IMR-90 (cell line): ENCODE data around the gene RALGPS2. TPM values are rescaled to one million over a fixed set of nuclear protein-coding genes. Genes with fewer than 3 reads are reported as not detected.

ENCODE experiments used
- ATAC-seq: fragments of 200-7000 bp; cut with Tn5 transposase; 2 replicates; pipeline ENCODE4 v1.9.1; 2020; ENCODE audit warnings: low read depth, mild to moderate bottlenecking, moderate library complexity
- BruUV-seq: library from RNA; stranded (reverse); fragments of 400-500 nt; replicated peaks from 2 replicates; lab custom pipeline; 2021; lab: Mats Ljungman, UMichigan
- CTCF ChIA-PET: fragments of 300-600 bp; formaldehyde crosslinking; extraction: SDS; loops from one replicate; lab custom pipeline; 2021; ENCODE audit warnings: antibody characterized with exemption; lab: Yijun Ruan, JAX
- POLR2A ChIA-PET: fragments of 300-600 bp; sonication (Branson Sonifier 250); formaldehyde crosslinking; loops from one replicate; lab custom pipeline; 2022; ENCODE audit warnings: antibody characterized with exemption; ENCODE audit not compliant: unreplicated experiment; lab: Charles Lee
- DNase-seq: peaks from one replicate; pipeline ENCODE4 v3.0.0; 2013
- H2AFZ ChIP-seq: replicated peaks from 2 replicates; pipeline ENCODE3; 2013; ENCODE audit warnings: low read length, mild to moderate bottlenecking; ENCODE audit not compliant: poor library complexity
- H2AK5ac ChIP-seq: 2 replicates; pipeline ENCODE4 v1.6.1; 2013; ENCODE audit warnings: low read depth, low read length, inconsistent platforms
- H2AK9ac ChIP-seq: replicated peaks from 2 replicates; pipeline ENCODE3; 2013; ENCODE audit warnings: mild to moderate bottlenecking, low read depth, low read length, moderate library complexity; ENCODE audit not compliant: poor library complexity
- H2BK120ac ChIP-seq: 2 replicates; pipeline ENCODE4 v1.6.1; 2013; ENCODE audit warnings: low read depth, low read length, inconsistent platforms
- H2BK15ac ChIP-seq: 3 replicates; pipeline ENCODE4 v1.6.1; 2013; ENCODE audit warnings: low read depth, low read length, inconsistent platforms
- H2BK20ac ChIP-seq: 2 replicates; pipeline ENCODE4 v1.6.1; 2013; ENCODE audit warnings: low read depth, mild to moderate bottlenecking, inconsistent platforms, low read length, moderate library complexity
- H2BK5ac ChIP-seq: 2 replicates; pipeline ENCODE4 v1.6.1; 2013; ENCODE audit warnings: mild to moderate bottlenecking, low read depth, low read length, inconsistent platforms; ENCODE audit not compliant: poor library complexity, severe bottlenecking
- H3K14ac ChIP-seq: replicated peaks from 2 replicates; pipeline ENCODE4 v1.6.1; 2013; ENCODE audit warnings: low read depth, low read length, inconsistent platforms
- H3K18ac ChIP-seq: 2 replicates; pipeline ENCODE4 v1.6.1; 2013; ENCODE audit warnings: low read depth, low read length, control low read depth
- H3K23ac ChIP-seq: 2 replicates; pipeline ENCODE4 v1.6.1; 2013; ENCODE audit warnings: low read depth, low read length, inconsistent platforms
- H3K27ac ChIP-seq: 2 replicates; pipeline ENCODE4 v1.5.1; 2013; ENCODE audit warnings: mild to moderate bottlenecking, control low read depth, low read length; ENCODE audit not compliant: insufficient read depth
- H3K27me3 ChIP-seq: 2 replicates; pipeline ENCODE4 v1.6.1; 2013; ENCODE audit warnings: low read length; ENCODE audit not compliant: control insufficient read depth, insufficient read depth
- H3K36me3 ChIP-seq: 2 replicates; pipeline ENCODE4 v1.6.1; 2013; ENCODE audit warnings: low read length, mixed read lengths; ENCODE audit not compliant: control insufficient read depth, insufficient read depth
- H3K4ac ChIP-seq: 2 replicates; pipeline ENCODE4 v1.6.1; 2013; ENCODE audit warnings: low read depth, low read length, inconsistent platforms
- H3K4me1 ChIP-seq: 2 replicates; pipeline ENCODE4 v1.6.1; 2013; ENCODE audit warnings: low read length, mixed read lengths; ENCODE audit not compliant: control insufficient read depth, insufficient read depth
- H3K4me2 ChIP-seq: 2 replicates; pipeline ENCODE4 v1.6.1; 2013; ENCODE audit warnings: low read depth, mild to moderate bottlenecking, control low read depth, low read length, moderate library complexity
- H3K4me3 ChIP-seq: 2 replicates; pipeline ENCODE4 v1.5.1; 2013; ENCODE audit warnings: low read depth, mild to moderate bottlenecking, control low read depth, low read length, moderate library complexity; ENCODE audit not compliant: insufficient read depth
- H3K56ac ChIP-seq: 2 replicates; pipeline ENCODE4 v1.6.1; 2013; ENCODE audit warnings: low read length, inconsistent platforms; ENCODE audit not compliant: insufficient read depth; ENCODE audit errors: extremely low read depth
- H3K79me1 ChIP-seq, 2 experiments: 2 replicates each; pipeline ENCODE4 v1.6.1; 2013; ENCODE audit warnings: low read length in 2 of 2, inconsistent platforms in 1 of 2, low read depth in 1 of 2
- H3K9ac ChIP-seq: 2 replicates; pipeline ENCODE4 v1.6.1; 2013; ENCODE audit warnings: low read depth, low read length, control low read depth
- H3K9me1 ChIP-seq: 2 replicates; pipeline ENCODE4 v1.6.1; 2013; ENCODE audit warnings: low read length, inconsistent platforms; ENCODE audit not compliant: insufficient read depth
- H3K9me3 ChIP-seq: 2 replicates; pipeline ENCODE4 v1.6.1; 2013; ENCODE audit warnings: low read length; ENCODE audit not compliant: control insufficient read depth, insufficient read depth
- H4K20me1 ChIP-seq: 2 replicates; pipeline ENCODE4 v1.6.1; 2013; ENCODE audit warnings: low read length, inconsistent platforms; ENCODE audit not compliant: insufficient read depth
- H4K5ac ChIP-seq: 2 replicates; pipeline ENCODE4 v1.6.1; 2013; ENCODE audit warnings: mild to moderate bottlenecking, low read depth, low read length, control low read depth
- H4K8ac ChIP-seq, 2 experiments: 2 replicates each; pipeline ENCODE4 v1.6.1; 2013; ENCODE audit warnings: low read depth in 2 of 2, low read length in 2 of 2, control low read depth in 1 of 2, inconsistent platforms in 1 of 2
- H4K91ac ChIP-seq: 2 replicates; pipeline ENCODE4 v1.6.1; 2013; ENCODE audit warnings: low read depth, low read length, inconsistent platforms; ENCODE audit not compliant: insufficient read depth
- BHLHE40 ChIP-seq: fragments of 150-350 bp; IDR thresholded peaks from 2 replicates; pipeline ENCODE4 v1.6.1; 2016; ENCODE audit warnings: mild to moderate bottlenecking, low read depth, low read length
- CHD1 ChIP-seq: IDR thresholded peaks from 2 replicates; pipeline ENCODE4 v1.6.1; 2012; ENCODE audit warnings: low read depth, low read length, improper control_type of control experiment
- ELK1 ChIP-seq: fragments of 150-350 bp; IDR thresholded peaks from 2 replicates; pipeline ENCODE4 v1.6.1; 2016; ENCODE audit warnings: low read depth, mild to moderate bottlenecking, low read length, moderate library complexity, borderline replicate concordance
- FOS ChIP-seq: fragments of 150-350 bp; IDR thresholded peaks from 2 replicates; pipeline ENCODE4 v1.6.1; 2016; ENCODE audit warnings: low read depth, low read length
- NFE2L2 ChIP-seq: fragments of 150-350 bp; IDR thresholded peaks from 2 replicates; pipeline ENCODE4 v1.6.1; 2016; ENCODE audit warnings: low read depth, mild to moderate bottlenecking, low read length
- RFX5 ChIP-seq: IDR thresholded peaks from 2 replicates; pipeline ENCODE4 v1.8.0; 2012; ENCODE audit warnings: low read depth, mild to moderate bottlenecking, low read length, moderate library complexity
- USF2 ChIP-seq: fragments of 150-350 bp; IDR thresholded peaks from 2 replicates; pipeline ENCODE4 v1.6.1; 2017; ENCODE audit warnings: mild to moderate bottlenecking, antibody characterized with exemption, low read length, low read depth
- WGBS, 2 experiments: methylation state at CpG; one replicate each; pipeline versions ENCODE4 v1.1.5 to v1.1.7; 2013; ENCODE audit warnings: missing lambda C conversion rate in 2 of 2; ENCODE audit not compliant: insufficient read length in 1 of 2; ENCODE audit errors: extremely low coverage in 2 of 2; 5-methylcytosine and 5-hydroxymethylcytosine counted together
- dilution Hi-C: fragments of 300-500 bp; cut with HindIII; formaldehyde crosslinking; loops from one replicate; pipeline ENCODE4 v1.14.3; 2018; ENCODE audit warnings: low sequenced_read_pairs; ENCODE audit not compliant: unreplicated experiment
- in situ Hi-C: fragments of 300-500 bp; cut with MboI; formaldehyde crosslinking; loops from 3 replicates; pipeline ENCODE4 v1.14.3; 2019; ENCODE audit warnings: low sequenced_read_pairs, inconsistent platforms, mixed read lengths
- intact Hi-C: fragments of 100-400 bp; cut with micrococcal nuclease; formaldehyde crosslinking; loops from 2 replicates; pipeline ENCODE4 v1.10.0; 2022
- polyA plus RNA-seq, 3 experiments: library from polyadenylated mRNA; depleted of rRNA; stranded (reverse); fragments of >200 nt; gene quantifications; 2 replicates each; pipeline ENCODE4 v1.2.3, GENCODE V29; 2012; ENCODE audit warnings: low replicate concordance in 1 of 3
- total RNA-seq: library from RNA; depleted of rRNA; stranded (reverse); fragments of >200 nt; gene quantifications from 2 replicates; pipeline ENCODE4 v1.2.3, GENCODE V29; 2012

The RALGPS2 gene
- total and polyA plus RNA-seq, 2 of the 4 experiments (the other 2 are of a cell fraction), result 13.8 to 148 TPM

- Histone ChIP-seq H4K20me1 (no peaks in the 10 kb centered on the region), H3K4ac (no peak overlapping the region), H3K4me3 (no peak overlapping the region), H3K9me3 (no peaks in the 10 kb centered on the region), H4K5ac (no peak overlapping the region), H3K79me1 (no peaks in the 10 kb centered on the region), H2BK20ac (no peak overlapping the region), H3K4me1 (peaks cover 7% of the 10 kb centered on the region), H3K9me1 (0 out of 2 replicates have a peak, but pooled peaks cover 10% of the 10 kb centered on the region), H3K23ac (no peak overlapping the region), H2AK9ac (no peak overlapping the region), H2BK5ac (no peak overlapping the region), H3K4me2 (no peak overlapping the region), H3K9ac (no peak overlapping the region), H2BK15ac (no peak overlapping the region), H2BK120ac (no peak overlapping the region), H2AK5ac (no peak overlapping the region), H3K14ac (no peak overlapping the region), H4K91ac (no peak overlapping the region), H2AFZ (no peak overlapping the region), H3K36me3 (0 out of 2 replicates have a peak, but pooled peaks cover 2% of the 10 kb centered on the region), H3K18ac (no peak overlapping the region), H3K27me3 (no peaks in the 10 kb centered on the region), H3K27ac (no peak overlapping the region), H4K8ac (no peak overlapping the region), H3K56ac (no peak overlapping the region)
- no peak for ATAC-seq
- TF ChIP-seq USF2, result no peak
- TF ChIP-seq NFE2L2, result no peak
- TF ChIP-seq ELK1, result no peak
- TF ChIP-seq FOS, result no peak
- no peak for TF ChIP-seq RFX5
- TF ChIP-seq CHD1, result no peak
- no peak for TF ChIP-seq BHLHE40
- in situ Hi-C loops (no loop called here), dilution Hi-C loops (no loop called here), intact Hi-C loops (loop anchor here (5.0 kb wide), 1 partner anchor 50 kb away; no protein-coding TSS in a partner anchor)
- CTCF ChIA-PET, result no interaction called here
- DNase-seq, result no peak
- WGBS, 2 experiments, result 80% methylated on average over 1 of the region's 5 CpGs; no CpG with 5 or more reads in 1 of the 2 experiments
- POLR2A ChIA-PET, result no interaction called here
- BruUV-seq, result no TSS peak
Observed at GRCh38 chr1:178937695-178938094, 212.7 kb downstream of the RALGPS2 start.
